SJSA1 (cell line): ENCODE data around the gene COPS9. TPM values are rescaled to one million over a fixed set of nuclear protein-coding genes. Genes with fewer than 3 reads are reported as not detected.

Source experiments
- DNase-seq, 2 experiments: peaks; one replicate each; pipeline ENCODE4 v3.0.0-alpha.2; 2015 to 2020; ENCODE audit warnings: low spot score in 2 of 2, low read depth in 1 of 2
- H3K27ac ChIP-seq: fragments of 250-450 bp; sonication (Bioruptor Pico); 2 replicates; pipeline ENCODE4 v1.5.1; 2020; ENCODE audit warnings: mild to moderate bottlenecking, moderate library complexity
- H3K27me3 ChIP-seq: fragments of 250-450 bp; sonication (Bioruptor Pico); replicated peaks from 2 replicates; pipeline ENCODE4 v1.5.1; 2020; ENCODE audit warnings: mild to moderate bottlenecking, moderate library complexity
- H3K36me3 ChIP-seq: fragments of 250-450 bp; sonication (Bioruptor Pico); 2 replicates; pipeline ENCODE4 v1.5.1; 2020; ENCODE audit warnings: mild to moderate bottlenecking
- H3K4me1 ChIP-seq: fragments of 250-450 bp; sonication (Bioruptor Pico); replicated peaks from 2 replicates; pipeline ENCODE4 v1.6.1; 2021; ENCODE audit warnings: mild to moderate bottlenecking
- H3K4me3 ChIP-seq: fragments of 250-450 bp; sonication (Bioruptor Pico); 2 replicates; pipeline ENCODE4 v1.5.1; 2020; ENCODE audit warnings: mild to moderate bottlenecking
- H3K9me3 ChIP-seq: fragments of 250-450 bp; sonication (Bioruptor Pico); replicated peaks from 2 replicates; pipeline ENCODE4 v1.5.1; 2020; ENCODE audit warnings: mild to moderate bottlenecking
- total RNA-seq: library from RNA; depleted of rRNA; stranded (reverse); fragments of >200 nt; shearing (Covaris generic); gene quantifications from 2 replicates; pipeline ENCODE4 v1.2.3, GENCODE V29; 2014

The COPS9 gene
- total RNA-seq, 1 experiment from 2014 or later = 176 TPM

GRCh38 chr2:240162531-240162930 lies 26.4 kb upstream of the COPS9 start:
- H3K9me3 ChIP-seq = no peaks in the 10 kb centered on the region; the same call in 1 of the 2 replicates
- no peak overlapping the region for H3K4me3 ChIP-seq
- no peak for DNase-seq
- H3K4me1 ChIP-seq = no peaks in the 10 kb centered on the region
- H3K36me3 ChIP-seq = no peaks in the 10 kb centered on the region
- no peak overlapping the region for H3K27ac ChIP-seq
- peaks cover 2% of the 10 kb centered on the region; the same call in 1 of the 2 replicates for H3K27me3 ChIP-seq

- Histone ChIP-seq H3K4me1 (no peaks in the 10 kb centered on the region), H3K27ac (no peak overlapping the region)
These were observed 25.9 kb upstream of the COPS9 start for GRCh38 chr2:240162032-240162431.

GRCh38 chr2:240161087-240161750 lies 25.1 kb upstream of the COPS9 start:
- H3K9me3 ChIP-seq = no peaks in the 10 kb centered on the region; the same call in 1 of the 2 replicates
- no peak overlapping the region for H3K4me3 ChIP-seq
- no peak for DNase-seq
- no peak overlapping the region for H3K27ac ChIP-seq
- H3K36me3 ChIP-seq = no peaks in the 10 kb centered on the region
- no peaks in the 10 kb centered on the region for H3K4me1 ChIP-seq
- peaks cover 6% of the 10 kb centered on the region for H3K27me3 ChIP-seq

More at GRCh38 chr2:240162032-240162431, 25.9 kb upstream of the COPS9 start:
- Histone ChIP-seq H3K27me3 (peaks cover 2% of the 10 kb centered on the region; the same call in 1 of the 2 replicates), H3K36me3 (no peaks in the 10 kb centered on the region), H3K9me3 (no peaks in the 10 kb centered on the region; the same call in 1 of the 2 replicates), H3K4me3 (no peak overlapping the region)
- no peak for DNase-seq

- Histone ChIP-seq H3K9me3 (no peaks in the 10 kb centered on the region; the same call in 1 of the 2 replicates), H3K27me3 (peaks cover 12% of the 10 kb centered on the region), H3K27ac (no peak overlapping the region), H3K36me3 (no peaks in the 10 kb centered on the region), H3K4me3 (no peak overlapping the region), H3K4me1 (no peaks in the 10 kb centered on the region)
- no peak for DNase-seq
These were observed 24.4 kb upstream of the COPS9 start for GRCh38 chr2:240160291-240161086.

GRCh38 chr2:240159251-240159839 lies 23.2 kb upstream of the COPS9 start:
- no peak overlapping the region for H3K4me3 ChIP-seq
- H3K9me3 ChIP-seq = no peaks in the 10 kb centered on the region; the same call in 1 of the 2 replicates
- DNase-seq = no peak
- H3K27me3 ChIP-seq = peaks cover 16% of the 10 kb centered on the region
- no peaks in the 10 kb centered on the region for H3K4me1 ChIP-seq
- no peak overlapping the region for H3K27ac ChIP-seq
- no peaks in the 10 kb centered on the region for H3K36me3 ChIP-seq

GRCh38 chr2:240157147-240157470 lies 21.0 kb upstream of the COPS9 start:
- no peak for DNase-seq
- Histone ChIP-seq H3K27me3 (peaks cover 22% of the 10 kb centered on the region), H3K4me3 (no peak overlapping the region), H3K9me3 (peaks cover 2% of the 10 kb centered on the region; the same call in 1 of the 2 replicates), H3K4me1 (no peaks in the 10 kb centered on the region), H3K27ac (no peak overlapping the region), H3K36me3 (no peaks in the 10 kb centered on the region)

GRCh38 chr2:240156435-240157146 lies 20.5 kb upstream of the COPS9 start:
- H3K4me1 ChIP-seq = no peaks in the 10 kb centered on the region
- H3K27ac ChIP-seq = no peak overlapping the region
- H3K36me3 ChIP-seq = no peaks in the 10 kb centered on the region
- no peak overlapping the region for H3K4me3 ChIP-seq
- peaks cover 2% of the 10 kb centered on the region; the same call in 1 of the 2 replicates for H3K9me3 ChIP-seq
- DNase-seq = no peak
- peaks cover 23% of the 10 kb centered on the region for H3K27me3 ChIP-seq

- Histone ChIP-seq H3K4me1 (no peaks in the 10 kb centered on the region), H3K27me3 (peaks cover 23% of the 10 kb centered on the region), H3K9me3 (peaks cover 2% of the 10 kb centered on the region; the same call in 1 of the 2 replicates), H3K36me3 (no peaks in the 10 kb centered on the region), H3K27ac (no peak overlapping the region), H3K4me3 (no peak overlapping the region)
- no peak for DNase-seq
These were observed 19.8 kb upstream of the COPS9 start for GRCh38 chr2:240155745-240156390.

GRCh38 chr2:240155048-240155744 lies 19.1 kb upstream of the COPS9 start:
- H3K4me3 ChIP-seq = no peak overlapping the region
- no peak for DNase-seq
- no peaks in the 10 kb centered on the region for H3K36me3 ChIP-seq
- H3K4me1 ChIP-seq = no peaks in the 10 kb centered on the region
- H3K27ac ChIP-seq = no peak overlapping the region
- H3K9me3 ChIP-seq = peaks cover 2% of the 10 kb centered on the region; the same call in 1 of the 2 replicates
- peaks cover 23% of the 10 kb centered on the region for H3K27me3 ChIP-seq

GRCh38 chr2:240154606-240155005 lies 18.5 kb upstream of the COPS9 start:
- Histone ChIP-seq H3K4me1 (no peaks in the 10 kb centered on the region), H3K27ac (no peak overlapping the region), H3K27me3 (peaks cover 23% of the 10 kb centered on the region), H3K4me3 (no peak overlapping the region), H3K9me3 (peaks cover 2% of the 10 kb centered on the region; the same call in 1 of the 2 replicates), H3K36me3 (no peaks in the 10 kb centered on the region)
- DNase-seq = no peak

- no peak for DNase-seq
- H3K27me3 ChIP-seq = peaks cover 23% of the 10 kb centered on the region
- no peaks in the 10 kb centered on the region for H3K4me1 ChIP-seq
These were observed 17.3 kb upstream of the COPS9 start for GRCh38 chr2:240153418-240153817.

GRCh38 chr2:240151477-240152031 lies 15.4 kb upstream of the COPS9 start:
- DNase-seq = no peak
- no peak overlapping the region for H3K27ac ChIP-seq

More at GRCh38 chr2:240153418-240153817, 17.3 kb upstream of the COPS9 start:
- Histone ChIP-seq H3K4me3 (no peak overlapping the region), H3K27ac (no peak overlapping the region), H3K9me3 (peaks cover 2% of the 10 kb centered on the region; the same call in 1 of the 2 replicates), H3K36me3 (no peaks in the 10 kb centered on the region)

More at GRCh38 chr2:240151477-240152031, 15.4 kb upstream of the COPS9 start:
- Histone ChIP-seq H3K4me1 (no peaks in the 10 kb centered on the region), H3K36me3 (no peaks in the 10 kb centered on the region), H3K27me3 (peaks cover 23% of the 10 kb centered on the region), H3K9me3 (peaks cover 2% of the 10 kb centered on the region; the same call in 1 of the 2 replicates), H3K4me3 (no peak overlapping the region)
